ENCODE results near the gene TC2N.
"Not testable (repeated sequence)": the region's sequence is repeated elsewhere in the genome, so short reads cannot be mapped to it uniquely, and the experiment has no call there.

Gene TC2N

DNA sequence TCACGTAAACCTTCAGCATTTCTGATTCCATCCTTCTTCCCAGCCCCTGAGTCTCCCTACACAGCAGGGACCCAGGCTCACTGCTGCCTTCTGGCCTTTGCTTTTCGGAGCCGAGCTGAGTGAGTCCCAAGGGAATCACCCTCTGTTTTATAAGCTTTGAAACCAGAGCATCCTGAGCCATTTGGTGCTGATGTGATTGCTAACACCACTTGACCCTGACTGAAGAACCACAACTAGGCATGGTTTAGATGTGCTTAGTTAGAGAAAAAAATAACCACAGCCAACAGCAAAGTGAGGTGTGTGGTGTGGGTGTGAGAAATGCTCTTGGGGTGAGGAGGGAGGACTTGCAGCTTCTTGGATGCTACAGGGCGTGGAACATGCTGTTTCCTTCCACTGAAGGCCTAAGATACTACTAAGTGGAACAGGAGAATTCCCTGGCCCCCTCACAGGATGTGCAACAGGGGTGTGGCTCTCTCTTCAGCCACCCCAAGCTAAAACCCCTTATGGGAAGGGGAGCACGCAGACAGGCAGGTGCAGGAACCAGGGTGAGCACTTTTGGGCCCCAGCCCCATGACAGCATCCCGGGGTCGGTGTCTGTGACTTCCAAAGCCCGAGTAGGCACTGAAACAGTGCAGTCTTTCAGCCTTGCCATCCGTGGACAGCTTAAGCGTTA is at the start of gene TC2N:
TC2N (minus strand) TSS at position 221 of the 673 bp plus-strand sequence. CDS start 53,767 bp downstream, outside the sequence.
- DNase-seq = peak; percentile 46 to 76

DNA sequence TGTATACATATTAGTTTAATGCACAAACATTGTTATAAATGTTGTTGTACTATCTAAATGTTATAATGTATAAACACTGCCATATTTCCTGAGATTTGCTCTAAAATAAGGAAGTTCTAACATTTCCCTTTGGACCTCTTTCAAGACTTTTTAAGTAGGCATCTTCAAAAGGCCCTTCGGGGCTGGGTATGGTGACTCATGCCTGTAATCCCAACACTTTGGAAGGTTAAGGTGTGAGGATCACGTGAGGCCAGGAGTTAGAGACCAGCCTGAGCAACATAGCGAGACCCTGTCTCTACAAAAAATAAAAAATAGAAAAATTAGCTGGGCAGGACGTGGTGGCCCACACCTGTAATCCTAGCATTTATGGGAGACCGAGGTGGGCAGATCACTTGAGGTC is 44.7 kb upstream of the TC2N start:
- DNase-seq = no peak

DNA sequence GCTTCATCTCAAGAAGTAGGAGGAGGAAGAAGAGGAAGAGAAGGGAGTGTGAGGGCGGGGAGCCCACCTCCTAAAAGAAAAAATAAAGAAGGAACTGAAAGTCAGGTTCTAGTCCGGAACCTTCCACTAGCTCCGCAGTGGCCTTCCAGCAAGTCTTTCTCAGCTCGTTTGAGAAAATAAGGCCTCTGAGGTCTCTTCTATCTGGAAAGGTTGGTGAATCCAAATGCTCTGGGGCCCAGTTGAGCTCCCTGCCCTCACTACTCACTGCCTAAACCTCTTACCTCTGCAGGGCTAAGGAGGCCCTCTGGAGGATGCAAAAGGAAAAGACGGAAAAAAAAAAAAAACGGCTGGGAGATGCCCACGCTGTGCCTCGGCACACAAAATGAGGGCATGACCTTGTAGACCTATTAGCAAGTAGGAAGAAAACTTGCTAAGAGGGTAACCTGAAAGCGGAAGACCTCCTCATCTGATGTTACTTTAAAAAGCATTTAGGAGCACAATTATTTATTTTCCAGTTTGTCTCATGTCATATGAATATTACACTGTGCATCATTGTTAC is 44.2 kb upstream of the TC2N start:
- DNase-seq = peak; percentile 47 to 65

DNA sequence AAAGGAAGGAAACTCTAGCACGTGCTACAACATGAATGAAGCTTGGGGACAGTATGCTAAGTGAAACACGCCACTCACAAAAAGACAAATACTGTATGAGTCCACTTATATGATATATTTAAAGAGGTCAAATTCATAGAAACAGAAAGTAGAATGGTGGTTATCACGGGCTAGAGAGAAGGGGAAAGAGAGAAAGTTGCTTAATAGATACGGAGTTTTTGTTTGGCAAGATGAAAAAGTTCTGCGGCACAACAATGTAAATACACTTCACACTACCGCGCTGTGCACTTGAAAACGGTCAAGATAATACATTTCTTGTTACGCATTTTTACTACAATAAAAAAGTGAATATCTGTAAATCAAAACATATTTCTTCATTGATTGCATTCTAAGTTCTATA is 42.9 kb upstream of the TC2N start:
- DNase-seq = no peak

DNA sequence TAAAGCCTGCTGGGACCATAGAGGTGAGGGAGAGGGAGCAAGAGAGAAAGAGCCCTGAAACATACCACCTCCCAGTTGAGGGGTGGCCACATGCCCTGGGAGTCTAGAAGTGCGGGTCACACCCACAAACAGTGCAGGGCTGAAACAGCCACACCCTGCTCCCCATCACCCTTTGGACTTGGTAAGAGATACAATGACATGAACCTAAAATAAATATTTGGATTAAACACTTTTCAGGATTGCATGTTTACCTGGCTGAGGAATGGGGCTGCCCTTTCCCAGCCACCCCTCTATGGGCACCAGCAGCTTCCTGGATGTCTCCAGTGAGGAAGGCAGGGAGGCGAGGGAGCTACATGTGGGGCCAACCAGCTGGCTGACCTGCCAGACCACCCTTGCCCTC is 39.0 kb upstream of the TC2N start:
- DNase-seq = no peak

DNA sequence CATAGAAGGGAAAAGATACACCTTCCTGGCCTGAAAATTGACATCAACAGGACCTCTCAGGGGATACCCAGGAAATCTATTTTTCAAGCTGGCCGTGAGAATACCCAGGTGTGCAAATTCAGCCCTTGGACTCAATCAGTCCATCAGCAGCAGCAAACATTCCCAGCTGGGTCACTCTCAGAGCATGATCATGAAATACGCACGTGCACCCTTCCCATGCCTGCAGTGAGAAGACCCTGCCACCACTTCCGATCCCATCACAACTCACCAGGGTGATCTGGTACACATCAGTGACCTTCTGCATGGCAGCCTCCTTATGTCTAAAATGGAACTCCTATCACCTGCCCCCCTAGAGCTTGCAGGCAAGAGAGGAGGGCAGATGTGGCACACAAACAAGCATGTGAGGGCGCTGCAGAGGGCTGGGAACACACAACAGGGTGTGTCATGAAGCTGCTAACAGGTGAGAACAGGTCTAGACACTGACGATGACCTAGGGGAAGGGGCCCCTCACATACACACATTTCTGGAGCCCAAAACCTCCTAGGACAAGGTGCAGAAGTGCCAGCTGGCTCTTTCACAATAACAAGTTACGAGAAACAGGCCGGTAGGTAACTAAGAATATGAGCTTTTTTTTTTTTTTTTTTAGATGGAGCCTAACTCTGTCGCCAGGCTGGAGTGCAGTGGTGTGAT is 37.8 kb upstream of the TC2N start:
- no peak for DNase-seq

DNA sequence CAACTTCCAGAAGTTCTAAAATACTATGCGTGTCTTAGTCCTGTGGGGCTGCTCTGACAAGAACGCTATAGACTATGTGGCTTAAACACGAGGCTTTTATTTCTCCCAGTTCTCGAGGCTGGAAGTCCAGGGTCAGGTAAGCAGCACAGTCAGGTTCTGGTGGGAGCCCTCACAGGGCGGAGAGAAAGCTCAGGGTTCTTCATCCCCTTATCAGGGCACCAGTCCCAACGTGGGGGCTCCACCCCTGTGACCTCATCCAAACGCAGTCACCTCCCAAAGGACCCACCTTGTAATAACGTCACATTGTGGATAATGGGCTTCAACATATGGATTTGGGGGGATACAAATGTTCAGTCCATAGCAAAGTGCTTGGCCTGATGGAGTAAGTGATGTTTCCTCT is 37.1 kb upstream of the TC2N start:
- no peak for DNase-seq

DNA sequence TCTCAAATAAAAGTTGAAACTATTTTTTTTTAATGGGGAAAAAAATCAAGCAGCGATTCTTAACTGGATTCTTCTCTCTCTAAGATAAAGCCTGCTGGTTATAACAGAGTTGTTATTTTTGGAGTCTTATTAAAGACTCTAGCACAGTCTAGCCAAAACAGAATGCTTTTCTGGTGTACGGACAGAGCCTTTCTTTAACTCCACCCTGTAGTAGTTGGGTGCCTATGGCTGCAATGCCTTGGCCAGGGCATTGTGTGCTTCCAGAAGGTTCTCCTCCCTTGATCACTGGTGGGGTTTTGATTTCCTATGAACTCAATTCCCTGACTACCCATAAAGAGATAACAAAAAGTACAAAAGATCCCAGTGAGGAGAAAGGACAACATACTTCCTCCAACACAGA is 35.7 kb upstream of the TC2N start:
- DNase-seq = no peak

DNA sequence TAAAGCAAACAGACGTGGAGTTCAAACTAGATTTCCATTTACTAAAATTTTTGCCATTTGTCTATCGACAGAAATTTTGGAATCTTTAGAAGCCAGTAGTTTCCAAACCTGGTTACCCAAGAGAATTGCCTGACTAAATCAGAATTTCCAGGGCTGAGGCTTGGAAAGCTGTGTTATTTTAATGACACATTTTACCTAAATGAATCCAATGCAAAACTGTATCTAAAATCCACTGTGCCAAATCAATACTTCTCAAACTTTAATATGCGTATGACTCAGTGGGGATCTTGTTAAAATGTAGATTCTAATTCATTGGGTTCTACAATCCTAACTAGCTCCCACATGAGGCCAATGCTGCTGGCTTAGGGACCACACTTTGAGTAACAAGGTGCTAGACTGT is 35.0 kb upstream of the TC2N start:
- no peak for DNase-seq

DNA sequence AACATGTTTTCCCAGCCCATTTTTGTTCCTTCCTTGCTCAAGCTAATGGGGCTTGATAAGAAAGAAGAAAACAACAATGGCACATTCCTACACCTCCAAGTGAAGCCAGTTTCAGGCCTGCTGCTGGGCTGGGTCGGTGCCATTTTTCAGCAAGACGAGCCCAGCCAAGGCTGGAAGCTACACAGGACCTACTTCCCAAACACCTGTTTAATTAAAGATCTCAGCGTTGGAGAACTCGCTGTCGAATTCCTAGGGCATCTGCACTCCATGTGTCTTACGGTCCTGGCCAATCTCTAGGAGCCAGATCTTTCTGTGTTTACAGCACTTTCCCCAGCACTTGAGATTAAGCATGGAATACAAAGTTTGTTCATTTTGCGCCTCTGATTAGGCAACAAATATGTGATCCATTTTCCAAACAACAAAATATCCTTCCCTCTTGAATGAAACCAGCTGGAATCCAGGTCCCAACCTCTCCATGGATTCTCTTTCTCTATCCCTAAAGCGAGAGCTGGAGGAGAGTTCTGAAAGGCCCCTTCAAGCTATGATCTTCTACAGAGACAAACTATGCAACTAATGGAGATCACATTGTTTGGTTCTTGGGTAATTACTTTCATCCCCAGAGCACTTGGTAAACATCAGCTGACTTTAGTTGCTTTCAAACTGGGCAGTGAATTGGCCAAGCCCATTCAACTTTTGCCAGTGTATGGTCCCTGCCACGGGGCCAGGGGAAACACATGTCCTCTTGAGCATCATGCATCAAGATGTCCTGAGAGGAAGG is 34.3 kb upstream of the TC2N start:
- DNase-seq = no peak

DNA sequence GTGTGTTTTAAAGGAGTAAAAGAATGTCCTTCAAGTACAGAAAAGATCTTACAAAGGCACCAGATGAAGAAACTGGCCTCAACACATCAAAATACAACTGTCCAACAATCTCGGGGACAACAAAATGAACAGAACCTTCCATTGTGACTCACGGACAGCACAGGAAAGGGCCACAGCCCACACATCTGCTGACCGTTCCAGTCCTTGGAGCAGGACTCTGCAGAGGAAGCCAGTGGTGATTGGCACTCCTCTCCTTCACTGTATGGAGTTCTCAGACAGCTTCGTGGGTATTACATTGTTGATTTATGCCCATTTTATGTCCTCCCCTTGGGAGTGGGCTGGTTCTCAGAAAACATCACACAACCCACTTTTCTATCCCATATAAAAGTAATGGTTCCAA is 32.5 kb upstream of the TC2N start:
- DNase-seq = no peak

DNA sequence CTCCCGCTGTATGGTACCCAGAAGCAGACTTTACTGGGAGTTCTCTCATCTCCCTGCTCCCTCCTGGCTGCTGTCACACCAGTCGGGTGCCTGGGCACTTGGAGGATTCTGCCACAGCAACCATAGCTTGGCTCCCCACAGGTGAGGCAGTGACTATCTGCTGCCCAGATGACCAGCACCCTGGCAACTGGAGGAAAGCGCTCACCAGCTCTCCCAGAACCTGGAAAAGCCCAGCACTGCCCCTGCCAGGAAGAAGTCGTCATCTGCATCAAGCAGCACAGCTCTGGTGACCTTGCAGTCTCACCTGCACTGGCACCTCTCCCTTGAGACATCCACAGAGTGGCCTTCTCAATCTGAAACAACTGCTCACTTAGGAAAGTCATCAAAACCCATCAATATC is 31.9 kb upstream of the TC2N start:
- peak; percentile 9 to 43 for DNase-seq

DNA sequence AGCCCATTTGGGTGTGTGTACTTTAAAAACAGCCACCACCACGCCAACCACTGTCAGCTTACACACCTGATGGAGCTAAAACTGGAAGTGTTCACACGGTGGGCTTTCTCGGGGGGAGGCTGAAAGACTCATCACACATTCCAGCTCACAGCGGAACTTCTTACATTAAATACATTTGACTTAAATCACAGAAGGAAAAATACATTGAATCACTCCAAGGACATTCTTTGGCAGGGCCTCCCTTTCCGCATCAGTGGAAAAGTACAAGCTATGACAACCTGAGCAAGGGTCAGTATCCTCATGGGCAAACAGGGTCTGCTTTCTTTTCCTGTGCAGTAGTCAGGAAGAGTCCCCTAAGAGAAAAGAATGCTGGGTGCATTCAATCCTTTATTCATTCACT is 31.0 kb upstream of the TC2N start:
- no peak for DNase-seq

DNA sequence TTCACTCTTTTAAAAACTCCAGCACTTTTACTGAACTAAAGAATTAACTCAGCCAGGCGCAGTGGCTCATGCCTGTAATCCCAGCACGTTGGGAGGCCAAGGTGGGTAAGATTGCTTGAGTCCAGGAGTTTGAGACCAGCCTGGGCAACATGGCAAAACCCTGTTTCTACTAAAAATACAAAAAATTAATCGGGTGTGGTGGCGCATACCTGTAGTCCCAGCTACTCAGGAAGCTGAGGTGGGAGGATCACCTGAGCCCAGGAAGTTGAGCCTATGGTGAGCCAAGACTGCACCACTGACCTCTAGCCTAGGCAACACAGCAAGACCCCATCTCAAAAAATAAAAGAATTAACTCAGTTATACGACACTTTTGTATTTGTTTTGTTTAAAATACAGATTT is 30.4 kb upstream of the TC2N start:
- not testable (repeated sequence) for DNase-seq

DNA sequence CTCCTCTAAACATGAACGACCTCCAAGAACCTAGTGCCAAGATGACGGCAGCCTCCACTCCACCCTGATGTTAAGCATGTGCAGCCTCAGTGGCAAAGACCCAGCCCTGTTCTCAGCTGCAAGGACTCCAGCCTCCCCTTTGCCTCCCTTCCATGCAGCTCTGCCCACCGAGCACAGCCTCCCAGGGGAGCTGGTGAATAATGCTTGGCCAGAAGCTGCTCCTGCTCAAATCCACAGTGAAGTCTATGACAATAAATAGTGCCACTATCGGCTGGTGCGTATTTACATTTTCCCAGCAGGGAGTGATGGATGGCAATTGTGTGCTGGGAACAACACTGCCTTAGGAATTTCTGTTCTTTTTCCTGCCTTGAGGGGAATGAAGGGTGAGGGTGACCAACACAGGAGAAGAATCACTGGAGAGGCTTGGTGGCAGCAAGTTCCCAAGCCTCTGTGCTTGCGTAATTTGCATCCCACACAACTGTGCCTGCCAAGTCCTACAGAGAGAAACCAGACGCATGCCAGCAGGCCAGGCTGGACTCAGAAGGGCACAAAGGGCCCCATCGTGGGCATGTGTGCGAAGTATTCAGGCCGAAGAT is 29.9 kb upstream of the TC2N start:
- DNase-seq = no peak

DNA sequence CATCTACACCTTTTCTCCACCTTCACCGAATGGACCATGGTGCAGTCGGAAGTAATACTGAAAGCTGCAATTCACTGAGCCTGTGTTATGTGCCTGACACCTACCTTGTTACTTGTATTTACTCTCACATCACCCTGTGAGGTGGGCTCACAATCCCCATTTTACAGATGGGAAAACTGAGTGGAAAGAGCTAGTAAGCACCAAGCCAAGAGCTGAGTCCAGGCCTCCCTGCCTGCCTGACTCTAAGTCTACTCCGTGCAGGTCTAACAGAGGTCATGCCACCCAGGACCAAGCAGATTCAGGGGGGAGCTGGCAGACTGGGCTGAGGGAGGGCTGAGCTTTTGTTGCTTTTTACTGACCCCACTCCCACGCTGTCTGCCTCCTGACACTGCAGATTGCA is 29.1 kb upstream of the TC2N start:
- no peak for DNase-seq

DNA sequence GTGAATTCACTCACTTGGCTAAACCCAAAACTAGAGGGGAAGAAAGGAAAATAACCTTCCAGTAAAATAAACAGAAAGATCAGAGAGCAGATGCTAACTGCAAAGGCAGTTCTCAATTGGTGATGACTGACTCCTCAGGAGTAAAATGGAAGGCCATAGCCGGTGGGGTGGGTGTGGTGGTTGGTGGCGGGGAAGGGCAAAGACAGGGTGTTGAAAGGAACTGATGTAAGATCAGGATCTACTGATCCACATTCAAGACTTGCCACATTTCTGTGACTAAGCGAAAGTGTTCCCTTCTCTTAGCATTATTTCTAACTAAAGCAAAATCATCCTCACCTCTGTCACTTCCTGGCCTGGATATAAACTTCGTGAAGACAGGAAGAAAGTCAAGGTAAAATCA is 26.3 kb upstream of the TC2N start:
- peak in 1 of 2 donors; percentile 6 for DNase-seq

DNA sequence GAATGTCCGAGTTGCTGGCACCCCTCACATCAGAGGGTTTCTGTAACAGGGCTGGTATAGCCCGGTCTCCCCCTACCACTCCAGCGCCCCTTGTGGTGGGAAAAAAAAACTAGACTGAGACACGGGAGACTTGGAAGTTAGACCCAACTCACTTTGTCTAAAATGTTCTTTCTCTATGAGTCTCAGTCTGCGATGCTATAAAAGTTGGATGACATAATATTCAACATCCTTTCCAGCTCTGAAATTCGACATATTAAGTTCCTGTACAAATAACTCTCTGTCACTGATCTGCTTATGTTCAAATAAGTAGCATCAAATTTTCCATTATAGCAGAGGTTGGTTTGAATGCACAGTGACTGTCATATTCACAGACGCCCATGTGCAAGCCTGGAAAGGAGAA is 25.7 kb upstream of the TC2N start:
- DNase-seq = peak in 1 of 2 donors; percentile 49

DNA sequence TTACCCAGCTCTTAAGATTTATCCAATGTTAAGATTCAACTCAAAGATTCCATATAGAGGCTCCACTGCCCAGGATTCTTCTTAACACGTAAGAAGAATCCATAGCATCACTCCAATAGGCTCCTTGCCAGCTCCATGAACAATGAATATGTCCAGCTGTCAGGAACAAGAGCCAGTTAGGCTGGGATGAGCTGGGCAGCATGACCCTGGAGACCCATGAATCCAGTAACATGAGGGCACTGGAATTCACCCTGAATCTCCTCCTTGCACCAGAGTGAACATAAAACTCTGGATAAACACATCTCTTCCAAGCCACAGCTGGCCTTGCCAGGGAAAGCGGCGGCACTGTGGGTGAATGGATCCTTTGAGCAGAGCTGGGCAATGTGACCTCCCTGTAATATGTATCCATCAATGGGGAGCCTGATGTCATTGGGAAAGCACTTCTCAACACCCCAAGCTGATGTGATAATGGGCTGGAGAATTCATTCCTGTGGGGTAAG is 24.4 kb upstream of the TC2N start:
- DNase-seq = no peak

DNA sequence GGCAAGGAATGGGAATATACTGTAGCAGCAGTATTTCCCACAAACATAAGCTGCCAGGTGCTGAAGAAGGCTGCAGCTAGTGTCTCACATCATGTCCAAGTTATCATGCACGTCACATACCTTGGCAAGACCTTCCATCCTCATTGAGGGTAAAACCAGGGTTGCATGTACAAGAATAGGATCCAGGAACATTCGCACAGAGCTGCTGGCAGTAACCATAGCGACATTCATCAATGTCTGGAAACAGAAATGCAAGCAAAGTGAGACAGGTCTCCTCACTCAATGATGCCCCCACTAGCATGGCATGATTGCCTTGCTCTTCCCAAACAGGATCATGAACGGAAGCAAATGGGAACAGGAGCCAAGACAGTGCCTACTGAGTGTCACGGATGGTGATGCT is 23.8 kb upstream of the TC2N start:
- DNase-seq = no peak

DNA sequence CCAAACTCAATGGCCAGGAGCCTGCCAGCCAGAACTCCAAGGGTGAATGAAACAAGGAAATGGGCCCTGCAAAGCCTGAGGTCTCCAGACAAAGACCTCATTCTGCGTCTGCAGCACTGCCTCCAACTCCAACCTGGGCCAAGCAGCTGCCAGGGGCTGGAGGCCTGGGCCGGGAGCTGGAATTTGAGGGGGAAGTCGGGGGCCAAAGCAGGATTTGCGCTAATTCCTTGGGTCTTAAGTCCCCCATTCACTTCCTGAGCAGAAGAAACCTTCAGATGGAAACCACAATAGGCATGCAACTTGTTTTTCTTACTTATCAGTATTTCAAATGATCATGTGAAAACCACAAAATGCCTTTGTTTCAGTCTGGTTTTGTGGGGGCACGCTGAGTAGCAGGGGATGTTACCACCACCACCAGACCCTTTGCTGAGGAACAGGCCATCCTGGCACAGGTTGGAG is 23.0 kb upstream of the TC2N start:
- DNase-seq = no peak

DNA sequence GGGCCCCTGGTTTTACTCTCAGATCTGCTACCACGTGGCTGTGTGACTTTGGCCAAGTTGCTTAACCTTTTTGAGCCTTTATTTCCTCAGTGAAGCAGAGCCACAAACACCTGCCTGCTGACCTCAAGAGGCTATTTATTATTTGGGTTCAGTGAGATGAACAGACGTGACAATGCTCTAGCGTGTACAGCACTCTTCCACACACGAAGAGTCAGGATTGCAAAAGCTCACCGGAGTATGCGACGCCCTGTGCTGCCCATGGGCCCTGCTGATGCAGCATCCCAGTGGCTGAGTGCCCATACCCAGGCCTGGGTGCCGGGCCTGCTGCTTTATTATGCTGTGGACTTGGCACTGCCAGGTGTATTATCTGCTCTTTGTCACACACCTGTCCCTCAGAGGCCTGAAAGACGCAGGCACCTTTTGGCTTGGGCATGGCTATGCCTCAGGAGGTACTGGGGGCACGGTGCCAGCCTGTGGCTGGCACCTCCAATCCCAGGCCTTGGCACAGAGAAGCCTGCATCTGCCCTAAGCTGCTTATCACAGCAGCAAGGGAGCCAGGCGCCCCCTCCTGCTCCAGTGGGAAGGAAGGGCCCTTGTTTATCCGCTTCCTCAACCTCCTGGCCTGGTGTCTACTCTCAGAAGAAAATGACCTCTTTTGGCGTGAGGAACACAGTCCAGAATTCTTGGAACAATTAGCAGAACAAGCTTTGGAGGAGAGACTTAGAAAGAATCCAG is 22.3 kb upstream of the TC2N start:
- DNase-seq = no peak
